Ascending aorta (tissue), 2 donors: ENCODE measurements around the gene SERBP1. TPM values are rescaled to one million over a fixed set of nuclear protein-coding genes. Genes with fewer than 3 reads are reported as not detected.
A peak's percentile ranks its signal among the peaks of the same experiment; 100 is the strongest.
"Not testable (repeated sequence)": the region's sequence is repeated elsewhere in the genome, so short reads cannot be mapped to it uniquely, and the experiment has no call there.

Experiments
- DNase-seq, 2 donors: peaks; one replicate each; pipeline ENCODE4 v3.0.0-alpha.2; 2019; ENCODE audit warnings: low spot score in 2 of 2
- H3K27ac ChIP-seq, 2 donors: fragments of 200-600 bp; sonication (generic); one replicate each; pipeline ENCODE4 v1.5.1; 2016 to 2017; ENCODE audit warnings: mild to moderate bottlenecking in 1 of 2
- H3K27me3 ChIP-seq: fragments of 200-600 bp; sonication (generic); one replicate; pipeline ENCODE4 v1.5.1; 2017
- H3K36me3 ChIP-seq, 2 donors: fragments of 200-600 bp; sonication (generic); one replicate each; pipeline ENCODE4 v1.5.1; 2016
- H3K4me1 ChIP-seq, 2 donors: fragments of 200-600 bp; sonication (generic); one replicate each; pipeline ENCODE4 v1.5.1; 2016 to 2017; ENCODE audit warnings: mild to moderate bottlenecking in 1 of 2
- H3K4me3 ChIP-seq, 2 donors: fragments of 200-600 bp; sonication (generic); one replicate each; pipeline ENCODE4 v1.5.1; 2016 to 2017; ENCODE audit warnings: mild to moderate bottlenecking in 1 of 2
- H3K9me3 ChIP-seq, 2 donors: fragments of 200-600 bp; sonication (generic); one replicate each; pipeline ENCODE4 v1.5.1; 2016
- CTCF ChIP-seq, 3 experiments: fragments of 200-600 bp in 2 of 3; fragments of 450-650 bp in 1 of 3; sonication (generic) in 2 of 3; IDR thresholded peaks; one replicate each; pipeline ENCODE4 v1.5.1; 2016 to 2019; ENCODE audit warnings: antibody characterized with exemption in 3 of 3, mild to moderate bottlenecking in 1 of 3, moderate library complexity in 1 of 3
- intact Hi-C: fragments of 100-400 bp; cut with DNase I; formaldehyde crosslinking; loops from one replicate; pipeline ENCODE4 v1.15.1; 2023
- total RNA-seq: library from RNA; depleted of rRNA; stranded (reverse); fragments of >200 nt; gene quantifications from one replicate; pipeline ENCODE4 v1.1.0, GENCODE V29; 2016

SERBP1 gene
- total RNA-seq, 1 donor from 2014 or later: 125 TPM

GRCh38 chr1:67451815-67452214 is 21.6 kb upstream of the SERBP1 start:
- Histone ChIP-seq H3K36me3 (no peaks in the 10 kb centered on the region), H3K9me3 (no peaks in the 10 kb centered on the region), H3K27ac (no peak overlapping the region), H3K4me3 (no peak overlapping the region), H3K4me1 (no peaks in the 10 kb centered on the region), H3K27me3 (no peaks in the 10 kb centered on the region)
- intact Hi-C loops: no loop called here
- TF ChIP-seq CTCF (IDR thresholded peaks at IDR 0.05): no peak
- DNase-seq: no peak

- no peak for TF ChIP-seq CTCF (IDR thresholded peaks at IDR 0.05)
- DNase-seq: no peak
- Histone ChIP-seq H3K9me3 (no peaks in the 10 kb centered on the region), H3K36me3 (no peaks in the 10 kb centered on the region), H3K27ac (no peak overlapping the region), H3K4me3 (no peak overlapping the region), H3K4me1 (no peaks in the 10 kb centered on the region), H3K27me3 (no peaks in the 10 kb centered on the region)
- intact Hi-C loops: no loop called here
Observed at GRCh38 chr1:67451356-67451755, 21.2 kb upstream of the SERBP1 start.

- Histone ChIP-seq H3K36me3 (no peaks in the 10 kb centered on the region), H3K4me1 (no peaks in the 10 kb centered on the region), H3K27me3 (no peaks in the 10 kb centered on the region), H3K4me3 (no peak overlapping the region), H3K27ac (no peak overlapping the region), H3K9me3 (no peaks in the 10 kb centered on the region)
- DNase-seq: no peak
- no peak for TF ChIP-seq CTCF (IDR thresholded peaks at IDR 0.05)
- intact Hi-C loops: no loop called here
Observed at GRCh38 chr1:67446893-67447292, 16.7 kb upstream of the SERBP1 start.

- H3K27ac ChIP-seq: not testable (repeated sequence)
Observed at GRCh38 chr1:67446014-67446413, 15.8 kb upstream of the SERBP1 start.

GRCh38 chr1:67441739-67442281 is 11.6 kb upstream of the SERBP1 start:
- intact Hi-C loops: no loop called here
- Histone ChIP-seq H3K36me3 (no peaks in the 10 kb centered on the region), H3K27ac (peak overlapping the region; percentile 63 to 68)

More at GRCh38 chr1:67446014-67446413, 15.8 kb upstream of the SERBP1 start:
- H3K36me3 ChIP-seq, H3K4me1 ChIP-seq, H3K9me3 ChIP-seq, intact Hi-C loops, H3K27me3 ChIP-seq, H3K4me3 ChIP-seq, DNase-seq: not testable (repeated sequence)

GRCh38 chr1:67441183-67441582 is 11.0 kb upstream of the SERBP1 start:
- no peaks in the 10 kb centered on the region for H3K27me3 ChIP-seq
- H3K27ac ChIP-seq: peak overlapping the region; percentile 63 to 68
- peak in 1 of 2 donors; percentile 84 for DNase-seq
- H3K9me3 ChIP-seq: no peaks in the 10 kb centered on the region
- no peak for TF ChIP-seq CTCF (IDR thresholded peaks at IDR 0.05)
- intact Hi-C loops: no loop called here
- no peaks in the 10 kb centered on the region for H3K36me3 ChIP-seq
- H3K4me3 ChIP-seq: no peak overlapping the region
- peaks cover 0 to 10% of the 10 kb centered on the region in 2 donors for H3K4me1 ChIP-seq

More at GRCh38 chr1:67441739-67442281, 11.6 kb upstream of the SERBP1 start:
- DNase-seq: no peak
- Histone ChIP-seq H3K27me3 (no peaks in the 10 kb centered on the region), H3K4me1 (peaks cover 0 to 10% of the 10 kb centered on the region in 2 donors), H3K4me3 (no peak overlapping the region), H3K9me3 (no peaks in the 10 kb centered on the region)
- TF ChIP-seq CTCF (IDR thresholded peaks at IDR 0.05): no peak
